ENCODE data around the gene BRF1.
A peak's percentile ranks its signal among the peaks of the same experiment; 100 is the strongest.
"Not testable (repeated sequence)": the region's sequence is repeated elsewhere in the genome, so short reads cannot be mapped to it uniquely, and the experiment has no call there.

BRF1 gene

GRCh38 chr14:105337433-105337832 lies 36.6 kb upstream of the BRF1 start:
- TF ChIP-seq, protein P1, sequence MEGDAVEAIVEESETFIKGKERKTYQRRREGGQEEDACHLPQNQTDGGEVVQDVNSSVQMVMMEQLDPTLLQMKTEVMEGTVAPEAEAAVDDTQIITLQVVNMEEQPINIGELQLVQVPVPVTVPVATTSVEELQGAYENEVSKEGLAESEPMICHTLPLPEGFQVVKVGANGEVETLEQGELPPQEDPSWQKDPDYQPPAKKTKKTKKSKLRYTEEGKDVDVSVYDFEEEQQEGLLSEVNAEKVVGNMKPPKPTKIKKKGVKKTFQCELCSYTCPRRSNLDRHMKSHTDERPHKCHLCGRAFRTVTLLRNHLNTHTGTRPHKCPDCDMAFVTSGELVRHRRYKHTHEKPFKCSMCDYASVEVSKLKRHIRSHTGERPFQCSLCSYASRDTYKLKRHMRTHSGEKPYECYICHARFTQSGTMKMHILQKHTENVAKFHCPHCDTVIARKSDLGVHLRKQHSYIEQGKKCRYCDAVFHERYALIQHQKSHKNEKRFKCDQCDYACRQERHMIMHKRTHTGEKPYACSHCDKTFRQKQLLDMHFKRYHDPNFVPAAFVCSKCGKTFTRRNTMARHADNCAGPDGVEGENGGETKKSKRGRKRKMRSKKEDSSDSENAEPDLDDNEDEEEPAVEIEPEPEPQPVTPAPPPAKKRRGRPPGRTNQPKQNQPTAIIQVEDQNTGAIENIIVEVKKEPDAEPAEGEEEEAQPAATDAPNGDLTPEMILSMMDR (IDR thresholded peaks at IDR 0.05; ENCODE audit: low read depth, low read length): no peak
- Histone ChIP-seq H3K4me3 (ENCODE audit: low read depth, low read length) (no peak overlapping the region), H3K36me3 (no peaks in the 10 kb centered on the region; the same call in 1 of the 2 replicates), H3K27me3 (no peaks in the 10 kb centered on the region), H3K9me3 (no peaks in the 10 kb centered on the region), H3K4me1 (no peaks in the 10 kb centered on the region)
- DNase-seq: no peak

- peak; percentile 6 for DNase-seq
- H3K9me3 ChIP-seq: no peaks in the 10 kb centered on the region
- H3K36me3 ChIP-seq: no peaks in the 10 kb centered on the region; the same call in 1 of the 2 replicates
- TF ChIP-seq, protein P1 (IDR thresholded peaks at IDR 0.05; ENCODE audit: low read depth, low read length): no peak
- no peaks in the 10 kb centered on the region for H3K27me3 ChIP-seq
- no peak overlapping the region for H3K4me3 ChIP-seq (ENCODE audit: low read depth, low read length)
- no peaks in the 10 kb centered on the region for H3K4me1 ChIP-seq
These were observed 35.9 kb upstream of the BRF1 start for GRCh38 chr14:105336477-105337287.

GRCh38 chr14:105335735-105336476 lies 35.1 kb upstream of the BRF1 start:
- DNase-seq: peak; percentile 8
- Histone ChIP-seq H3K4me1 (no peaks in the 10 kb centered on the region), H3K27me3 (no peaks in the 10 kb centered on the region), H3K9me3 (no peaks in the 10 kb centered on the region), H3K36me3 (no peaks in the 10 kb centered on the region; the same call in 1 of the 2 replicates), H3K4me3 (ENCODE audit: low read depth, low read length) (no peak overlapping the region)
- TF ChIP-seq, protein P1 (IDR thresholded peaks at IDR 0.05; ENCODE audit: low read depth, low read length): no peak

DNA sequence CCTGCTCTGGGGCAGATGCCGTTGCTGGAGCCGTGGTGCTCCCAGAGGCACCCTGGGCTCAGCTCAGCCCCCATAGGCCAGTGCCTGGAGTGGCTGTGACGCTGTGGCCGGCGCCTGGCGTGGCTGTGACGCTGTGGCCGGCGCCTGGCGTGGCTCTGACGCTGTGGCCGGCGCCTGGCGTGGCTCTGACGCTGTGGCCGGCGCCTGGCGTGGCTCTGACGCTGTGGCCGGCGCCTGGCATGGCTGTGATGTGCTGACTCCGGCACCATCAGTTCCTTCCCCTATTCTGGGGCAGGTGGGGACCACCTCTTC lies 34.4 kb upstream of the BRF1 start:
- H3K4me3 ChIP-seq (ENCODE audit: low read depth, low read length); H3K27me3 ChIP-seq; DNase-seq; H3K36me3 ChIP-seq; H3K4me1 ChIP-seq; H3K9me3 ChIP-seq: not testable (repeated sequence)

- Histone ChIP-seq H3K9me3 (no peaks in the 10 kb centered on the region), H3K36me3 (no peaks in the 10 kb centered on the region; the same call in 1 of the 2 replicates), H3K4me3 (ENCODE audit: low read depth, low read length) (no peak overlapping the region), H3K27me3 (no peaks in the 10 kb centered on the region), H3K4me1 (no peaks in the 10 kb centered on the region)
- TF ChIP-seq, protein P1 (IDR thresholded peaks at IDR 0.05; ENCODE audit: low read depth, low read length): no peak
- no peak for DNase-seq
These were observed 33.8 kb upstream of the BRF1 start for GRCh38 chr14:105334383-105335230.

DNA sequence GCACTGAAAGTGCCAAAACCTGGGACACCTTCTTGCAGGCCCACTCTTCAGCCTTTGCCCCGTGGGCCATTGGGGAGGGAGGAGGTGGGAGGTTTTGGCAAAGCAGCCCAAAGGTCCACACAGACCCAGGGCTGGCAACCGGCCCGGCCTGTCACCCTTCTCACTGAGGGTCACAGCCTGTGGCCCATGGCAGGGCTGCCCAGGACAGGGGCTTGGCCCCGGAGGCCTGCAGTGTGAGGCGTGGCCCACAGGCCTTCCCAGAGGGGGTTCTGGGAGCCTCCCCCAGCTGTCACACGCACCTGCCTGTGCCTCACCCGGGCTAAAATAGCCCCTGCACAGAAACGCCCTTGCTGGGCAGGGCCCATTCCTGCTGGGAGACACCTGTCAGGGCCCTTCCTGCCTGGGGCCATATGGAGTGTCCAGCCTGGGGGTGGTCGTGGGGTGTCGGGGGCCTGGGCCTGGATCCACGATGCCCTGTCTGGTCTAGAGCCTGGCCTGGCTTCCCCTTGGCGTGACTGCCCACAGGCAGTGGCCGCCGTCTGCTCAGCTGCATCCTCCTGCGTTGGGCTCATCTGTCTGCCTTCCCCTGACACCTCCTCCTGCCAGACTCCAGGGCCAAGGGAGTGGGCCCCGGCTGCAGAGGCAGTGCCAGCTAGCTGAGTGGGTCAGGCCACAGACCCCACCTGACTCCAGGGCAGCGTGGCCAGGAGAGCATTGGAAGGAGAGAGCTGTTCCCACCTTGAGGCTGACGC lies 33.0 kb upstream of the BRF1 start:
- H3K4me1 ChIP-seq: no peaks in the 10 kb centered on the region

More for the DNA sequence above, 33.0 kb upstream of the BRF1 start:
- H3K4me3 ChIP-seq (ENCODE audit: low read depth, low read length): no peak overlapping the region
- no peaks in the 10 kb centered on the region for H3K27me3 ChIP-seq
- H3K36me3 ChIP-seq: no peaks in the 10 kb centered on the region; the same call in 1 of the 2 replicates
- H3K9me3 ChIP-seq: no peaks in the 10 kb centered on the region
- TF ChIP-seq, protein P1 (IDR thresholded peaks at IDR 0.05; ENCODE audit: low read depth, low read length): no peak
- peak; percentile 9 for DNase-seq
